ENCODE results near the gene CDON.

- TF ChIP-seq, protein P1, sequence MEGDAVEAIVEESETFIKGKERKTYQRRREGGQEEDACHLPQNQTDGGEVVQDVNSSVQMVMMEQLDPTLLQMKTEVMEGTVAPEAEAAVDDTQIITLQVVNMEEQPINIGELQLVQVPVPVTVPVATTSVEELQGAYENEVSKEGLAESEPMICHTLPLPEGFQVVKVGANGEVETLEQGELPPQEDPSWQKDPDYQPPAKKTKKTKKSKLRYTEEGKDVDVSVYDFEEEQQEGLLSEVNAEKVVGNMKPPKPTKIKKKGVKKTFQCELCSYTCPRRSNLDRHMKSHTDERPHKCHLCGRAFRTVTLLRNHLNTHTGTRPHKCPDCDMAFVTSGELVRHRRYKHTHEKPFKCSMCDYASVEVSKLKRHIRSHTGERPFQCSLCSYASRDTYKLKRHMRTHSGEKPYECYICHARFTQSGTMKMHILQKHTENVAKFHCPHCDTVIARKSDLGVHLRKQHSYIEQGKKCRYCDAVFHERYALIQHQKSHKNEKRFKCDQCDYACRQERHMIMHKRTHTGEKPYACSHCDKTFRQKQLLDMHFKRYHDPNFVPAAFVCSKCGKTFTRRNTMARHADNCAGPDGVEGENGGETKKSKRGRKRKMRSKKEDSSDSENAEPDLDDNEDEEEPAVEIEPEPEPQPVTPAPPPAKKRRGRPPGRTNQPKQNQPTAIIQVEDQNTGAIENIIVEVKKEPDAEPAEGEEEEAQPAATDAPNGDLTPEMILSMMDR (conservative IDR thresholded peaks at IDR 0.05; ENCODE audit: low read depth, low read length) = no peak
- TF ChIP-seq EZH2phosphoT487 (IDR thresholded peaks at IDR 0.05; ENCODE audit: borderline replicate concordance, low read length) (no peak), EZH2 (IDR thresholded peaks at IDR 0.05; ENCODE audit: low read length, unreplicated experiment) (no peak)
Measured at GRCh38 chr11:125929445-125930075, 133.1 kb downstream of the CDON start.
